AML-193 (cell line): ENCODE data around the gene LRRC42.
A peak's percentile ranks its signal among the peaks of the same experiment; 100 is the strongest.

Source experiments
- DNase-seq, 2 experiments: peaks; one replicate each; lab custom pipeline; 2025; lab: John Stamatoyannopoulos, UW

The LRRC42 gene

GRCh38 chr1:53942127-53942957 is 3.8 kb upstream of the LRRC42 start:
- DNase-seq = no peak

GRCh38 chr1:53943090-53943489 is 3.1 kb upstream of the LRRC42 start:
- no peak for DNase-seq

GRCh38 chr1:53943490-53944043 is 2.6 kb upstream of the LRRC42 start:
- no peak for DNase-seq

- DNase-seq = no peak
Observed at GRCh38 chr1:53944469-53945182, 1.5 kb upstream of the LRRC42 start.

- DNase-seq = peak in 1 of 2 experiments; percentile 36
Observed at GRCh38 chr1:53945183-53945432, 1.0 kb upstream of the LRRC42 start.

- DNase-seq = peak; percentile 83
Observed at GRCh38 chr1:53945433-53946251, 508 bp upstream of the LRRC42 start, which contains the start of gene IFT25. Gene IFT25, minus strand, starts transcription at chr1:53945699. Its CDS starts 5,617 bp downstream, at chr1:53940082.

GRCh38 chr1:53947172-53947907 is 1.2 kb downstream of the LRRC42 start:
- DNase-seq = no peak

- DNase-seq = no peak
Observed at GRCh38 chr1:53948291-53948690, 2.1 kb downstream of the LRRC42 start.

- peak; percentile 44 to 52 for DNase-seq
Observed at GRCh38 chr1:53949023-53949990, 3.2 kb downstream of the LRRC42 start.

- no peak for DNase-seq
Observed at GRCh38 chr1:53951697-53952096, 5.5 kb downstream of the LRRC42 start.

- DNase-seq = no peak
Observed at GRCh38 chr1:53954128-53954527, 8.0 kb downstream of the LRRC42 start.

GRCh38 chr1:53956308-53957168 is 10.4 kb downstream of the LRRC42 start:
- DNase-seq = peak; percentile 58 to 68

GRCh38 chr1:53957194-53957818 is 11.2 kb downstream of the LRRC42 start:
- no peak for DNase-seq

GRCh38 chr1:53959664-53960250 is 13.6 kb downstream of the LRRC42 start:
- peak; percentile 51 to 69 for DNase-seq

- DNase-seq = no peak
Observed at GRCh38 chr1:53962395-53962794, 16.2 kb downstream of the LRRC42 start.

- no peak for DNase-seq
Observed at GRCh38 chr1:53963460-53963859, 17.3 kb downstream of the LRRC42 start.

GRCh38 chr1:53964109-53964508 is 18.0 kb downstream of the LRRC42 start:
- DNase-seq = no peak

- no peak for DNase-seq
Observed at GRCh38 chr1:53966794-53967193, 20.6 kb downstream of the LRRC42 start.
